HG02642 (cell line): Measurements from ENCODE around the gene SAMD4B.

Experiments
- ATAC-seq: cut with Tn5 transposase; IDR thresholded peaks from one replicate; pipeline ENCODE4 v1.9.1; 2021; ENCODE audit warnings: mild to moderate bottlenecking; ENCODE audit not compliant: unreplicated experiment, poor library complexity

The SAMD4B gene

GRCh38 chr19:39417463-39418181, 75.4 kb downstream of the SAMD4B start:
- ATAC-seq, result no peak

- no peak for ATAC-seq
Observed at GRCh38 chr19:39419003-39419402, 76.8 kb downstream of the SAMD4B start.

DNA sequence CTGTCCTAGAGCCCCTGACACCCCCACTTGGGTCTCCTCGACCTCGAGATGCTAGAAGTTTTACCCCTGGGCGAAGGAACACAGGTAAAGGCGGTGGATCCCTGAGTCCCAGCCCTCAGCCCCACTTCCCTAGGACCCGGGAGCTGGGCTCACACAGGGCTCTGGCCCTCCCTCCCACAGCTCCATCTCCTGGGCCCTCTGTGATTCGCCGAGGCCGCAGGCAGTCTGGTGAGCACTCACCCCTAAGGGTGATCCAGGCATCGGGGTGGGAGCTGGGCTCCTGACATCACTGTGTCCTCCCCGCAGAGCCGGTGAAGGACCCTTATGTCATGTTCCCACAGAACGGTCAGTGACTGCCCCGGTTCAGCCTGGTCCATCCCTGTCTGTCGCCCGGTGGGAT, 78.5 kb downstream of the SAMD4B start:
- ATAC-seq, result no peak

DNA sequence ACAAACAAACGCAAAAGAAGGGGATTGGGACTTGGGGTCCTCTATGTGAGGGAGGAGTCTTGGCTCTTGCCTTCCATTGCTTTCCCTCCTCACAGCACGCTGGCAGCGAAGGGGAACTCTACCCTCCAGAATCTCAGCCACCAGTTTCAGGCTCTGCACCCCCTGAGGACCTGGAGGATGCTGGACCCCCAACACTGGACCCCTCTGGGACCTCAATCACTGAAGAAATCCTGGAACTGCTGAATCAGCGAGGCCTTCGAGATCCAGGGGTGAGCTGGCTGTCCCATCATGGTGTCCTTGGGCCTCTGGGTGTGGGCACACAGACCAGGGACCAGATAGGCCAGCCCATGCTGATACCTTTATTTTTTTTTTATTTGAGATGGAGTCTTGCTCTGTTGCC, 79.8 kb downstream of the SAMD4B start:
- ATAC-seq, result no peak

GRCh38 chr19:39423258-39424086, 81.3 kb downstream of the SAMD4B start:
- ATAC-seq, result no peak

GRCh38 chr19:39424934-39425333, 82.7 kb downstream of the SAMD4B start:
- ATAC-seq, result no peak

DNA sequence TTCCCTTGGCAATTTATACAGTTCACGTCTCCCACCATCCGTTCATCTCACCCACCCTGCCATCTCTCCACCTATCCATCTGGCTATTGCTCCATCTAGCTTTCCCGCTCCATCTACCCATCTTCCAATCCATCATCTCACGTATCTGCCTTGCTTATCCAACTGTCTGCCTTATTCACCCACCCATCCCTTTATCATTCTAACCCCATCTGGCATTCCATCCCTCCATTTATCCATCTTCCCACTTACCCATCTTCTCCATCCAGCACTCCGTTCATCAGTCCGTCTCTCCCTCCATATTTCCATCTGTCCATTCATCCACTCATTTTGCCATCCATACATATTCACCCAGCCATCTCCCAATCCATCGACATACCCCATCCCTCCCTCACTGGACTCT, 83.5 kb downstream of the SAMD4B start:
- no peak for ATAC-seq

DNA sequence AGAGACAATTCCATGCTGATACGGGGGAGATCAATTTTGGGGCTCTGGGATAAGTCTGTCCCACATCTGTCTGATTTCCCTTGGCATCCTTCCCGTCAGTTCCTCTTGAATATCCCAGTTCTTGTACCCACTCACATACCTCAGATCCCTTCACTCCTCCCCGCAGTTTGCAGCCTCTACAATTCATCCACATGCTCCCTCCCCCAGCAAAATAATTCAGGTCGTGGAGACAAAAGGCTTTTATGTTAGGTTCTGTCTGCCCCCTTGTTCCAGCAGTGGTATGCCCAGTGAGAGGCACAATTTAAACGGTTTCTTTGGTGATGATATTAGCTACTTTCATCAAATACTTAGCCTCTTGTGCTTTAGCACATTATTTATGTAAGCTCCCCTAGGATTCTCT, 83.9 kb downstream of the SAMD4B start:
- no peak for ATAC-seq

GRCh38 chr19:39427707-39428106, 85.5 kb downstream of the SAMD4B start:
- ATAC-seq, result no peak

- ATAC-seq, result no peak
Observed at GRCh38 chr19:39428283-39429112, 86.3 kb downstream of the SAMD4B start.

GRCh38 chr19:39430675-39431593, 88.7 kb downstream of the SAMD4B start:
- ATAC-seq, result no peak

GRCh38 chr19:39432677-39433025, 90.4 kb downstream of the SAMD4B start:
- ATAC-seq, result no peak

GRCh38 chr19:39433480-39434079, 91.4 kb downstream of the SAMD4B start:
- ATAC-seq, result no peak

GRCh38 chr19:39434123-39435076, 92.2 kb downstream of the SAMD4B start:
- no peak for ATAC-seq
